IPS-NIHi11 (cell line): Measurements from ENCODE around the gene ASCC2.
"Not testable (repeated sequence)": the region's sequence is repeated elsewhere in the genome, so short reads cannot be mapped to it uniquely, and the experiment has no call there.

ENCODE experiments used
- DNase-seq: peaks from one replicate; pipeline ENCODE4 v3.0.0; 2012; ENCODE audit warnings: mixed read lengths, low spot score

Gene ASCC2, protein sequence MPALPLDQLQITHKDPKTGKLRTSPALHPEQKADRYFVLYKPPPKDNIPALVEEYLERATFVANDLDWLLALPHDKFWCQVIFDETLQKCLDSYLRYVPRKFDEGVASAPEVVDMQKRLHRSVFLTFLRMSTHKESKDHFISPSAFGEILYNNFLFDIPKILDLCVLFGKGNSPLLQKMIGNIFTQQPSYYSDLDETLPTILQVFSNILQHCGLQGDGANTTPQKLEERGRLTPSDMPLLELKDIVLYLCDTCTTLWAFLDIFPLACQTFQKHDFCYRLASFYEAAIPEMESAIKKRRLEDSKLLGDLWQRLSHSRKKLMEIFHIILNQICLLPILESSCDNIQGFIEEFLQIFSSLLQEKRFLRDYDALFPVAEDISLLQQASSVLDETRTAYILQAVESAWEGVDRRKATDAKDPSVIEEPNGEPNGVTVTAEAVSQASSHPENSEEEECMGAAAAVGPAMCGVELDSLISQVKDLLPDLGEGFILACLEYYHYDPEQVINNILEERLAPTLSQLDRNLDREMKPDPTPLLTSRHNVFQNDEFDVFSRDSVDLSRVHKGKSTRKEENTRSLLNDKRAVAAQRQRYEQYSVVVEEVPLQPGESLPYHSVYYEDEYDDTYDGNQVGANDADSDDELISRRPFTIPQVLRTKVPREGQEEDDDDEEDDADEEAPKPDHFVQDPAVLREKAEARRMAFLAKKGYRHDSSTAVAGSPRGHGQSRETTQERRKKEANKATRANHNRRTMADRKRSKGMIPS

DNA sequence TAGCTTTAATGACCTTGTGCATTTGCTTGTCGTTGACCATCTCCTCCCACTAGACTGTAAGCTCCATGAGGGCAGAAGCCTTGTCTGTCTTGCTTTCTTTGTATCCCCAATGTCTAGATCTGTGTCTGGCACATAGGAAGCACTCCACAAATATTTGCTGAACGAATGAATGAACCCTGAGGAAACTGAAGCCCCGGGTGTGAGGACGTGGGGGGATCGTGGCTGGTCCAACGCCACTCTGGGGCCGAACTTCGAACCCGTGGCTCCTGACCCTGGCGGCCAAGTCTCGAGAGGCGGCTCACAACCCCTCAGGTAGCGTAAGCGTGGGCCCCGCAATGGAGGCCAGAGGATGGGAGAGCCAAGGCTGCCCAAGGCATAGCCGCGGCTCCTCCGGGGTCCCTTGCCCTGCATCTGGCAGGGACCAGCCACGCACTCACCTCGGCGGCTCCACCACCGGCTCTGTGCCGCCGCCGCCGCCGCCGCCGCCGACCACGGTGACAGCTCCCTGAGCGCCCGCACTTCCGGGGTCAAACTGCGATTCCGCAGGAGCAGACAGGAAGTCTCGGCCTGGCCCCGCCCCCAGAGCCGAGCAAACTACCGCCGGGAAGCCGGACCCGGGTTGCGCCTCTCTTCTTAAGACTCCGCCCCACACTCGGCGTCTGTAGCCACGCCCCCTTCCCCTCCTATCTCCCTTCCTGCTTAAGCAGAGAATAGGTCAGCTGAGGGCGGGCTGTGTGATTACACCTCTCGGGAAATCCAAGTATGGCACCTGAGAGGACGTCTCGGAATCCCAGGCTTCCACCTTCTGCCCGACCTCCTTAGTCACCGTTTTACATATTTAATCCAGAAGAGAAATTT lies at the start of gene ASCC2:
Gene ASCC2, minus strand, starts transcription at position 534 of the 858 bp plus-strand sequence. CDS start 5,949 bp downstream, outside the sequence.
- DNase-seq, result peak; percentile 99

DNA sequence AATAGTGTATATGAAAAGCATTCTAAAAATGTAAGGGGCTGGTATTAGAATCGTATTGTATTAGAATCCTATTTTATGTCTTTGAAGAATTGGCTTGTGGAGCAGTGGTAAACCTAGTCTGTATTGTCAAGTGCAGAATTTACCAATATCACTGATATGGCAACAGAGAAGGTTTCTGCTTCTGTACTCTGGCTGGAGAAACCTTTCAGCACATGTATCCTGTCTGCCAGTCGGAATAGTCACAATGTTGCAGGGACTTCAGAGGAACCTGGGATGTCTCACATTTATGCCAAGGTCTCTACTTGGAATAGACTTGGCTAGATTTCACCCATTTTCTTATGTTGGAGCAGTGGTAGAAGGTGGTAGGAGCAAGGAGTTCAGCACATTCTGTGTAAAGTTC lies 49.3 kb upstream of the ASCC2 start:
- DNase-seq, result no peak

DNA sequence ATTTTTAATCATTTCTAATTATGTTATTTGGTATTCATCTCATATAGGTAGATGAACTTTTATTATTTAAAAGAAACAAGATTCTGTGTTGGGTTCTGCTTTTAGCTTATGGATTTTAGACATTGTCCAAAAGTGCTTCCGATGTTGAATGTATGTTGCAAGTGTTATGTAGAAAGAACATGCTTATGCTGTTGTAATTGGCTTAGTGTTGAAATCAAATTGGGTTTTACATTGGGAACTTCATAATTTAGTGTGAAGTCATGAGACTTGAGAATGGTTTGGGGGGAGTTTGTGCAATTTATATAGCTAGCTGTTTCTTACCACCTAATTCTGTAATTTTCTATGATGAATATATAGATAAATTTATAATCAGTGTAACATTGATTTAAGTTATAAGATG lies 48.5 kb upstream of the ASCC2 start:
- DNase-seq, result no peak

DNA sequence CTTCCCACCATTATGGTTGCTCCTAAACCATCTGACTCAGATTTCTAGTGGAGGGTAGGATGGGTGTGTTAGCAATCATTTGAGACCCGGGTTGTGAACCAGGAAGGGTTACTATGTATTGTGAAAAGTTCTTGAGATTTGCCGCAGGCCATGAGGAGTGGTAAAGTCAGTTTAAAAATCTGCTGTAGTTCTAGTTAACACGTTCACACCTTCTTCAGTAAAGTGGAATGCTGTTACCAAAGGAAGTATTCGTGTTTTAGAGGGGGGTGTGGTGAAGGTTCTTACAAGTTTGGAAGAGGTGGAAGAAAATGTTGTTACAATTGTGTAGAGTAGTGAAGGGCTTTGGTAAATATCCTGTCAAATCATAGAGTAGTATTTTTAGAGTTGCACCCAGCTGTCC lies 47.5 kb upstream of the ASCC2 start:
- DNase-seq, result no peak

DNA sequence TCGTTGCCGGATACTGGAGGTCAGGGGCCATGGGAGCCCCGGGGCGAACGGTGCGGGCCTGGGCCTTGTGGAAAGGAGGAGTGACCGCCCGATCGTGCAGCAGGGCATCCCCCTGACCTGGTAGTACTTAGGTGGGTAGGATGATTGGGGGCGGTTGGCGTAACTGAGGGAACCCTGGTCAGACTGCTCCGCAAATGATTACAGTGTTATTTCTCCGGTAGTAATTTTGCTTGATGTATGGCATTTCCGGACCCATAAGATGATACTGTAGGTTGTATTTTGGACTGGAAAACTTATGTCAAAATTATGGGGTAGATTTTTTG lies 45.7 kb upstream of the ASCC2 start:
- no peak for DNase-seq

DNA sequence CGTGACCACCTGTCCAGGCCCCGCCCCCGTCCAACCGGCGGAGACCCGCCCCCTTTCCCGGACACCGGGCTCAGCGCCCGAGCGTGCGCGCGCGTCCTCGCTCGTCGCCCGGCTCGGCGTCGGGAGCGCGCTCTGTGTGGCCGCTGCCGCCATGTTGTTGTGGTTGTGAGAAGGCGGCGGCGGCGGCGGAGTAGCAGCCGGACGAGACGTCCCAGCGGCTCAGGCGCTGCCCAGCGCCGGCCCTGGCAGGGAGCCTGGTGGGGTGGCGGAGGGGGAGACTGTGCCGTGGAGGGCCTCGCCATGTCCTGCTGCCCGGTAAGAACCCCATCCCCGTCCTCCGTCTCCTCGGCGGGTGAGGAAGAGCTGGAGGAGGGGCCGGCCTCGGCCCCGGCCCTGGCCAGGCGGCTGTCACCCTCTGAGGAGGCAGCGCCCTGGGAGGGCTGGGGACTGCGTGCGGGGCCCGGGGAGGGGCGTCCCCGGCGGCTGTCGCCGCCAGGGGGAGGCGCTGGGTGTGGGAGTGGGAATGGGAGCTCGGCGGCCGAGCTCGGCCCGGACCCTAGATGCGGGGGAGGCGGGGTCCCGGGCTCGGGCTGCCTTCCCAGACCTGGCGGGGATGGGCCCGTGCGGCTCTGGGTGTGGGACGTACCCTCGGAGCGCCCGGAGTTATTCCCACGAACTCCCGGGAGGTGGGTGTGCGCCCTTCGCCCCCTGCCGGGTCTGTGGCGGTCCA lies 45.1 kb upstream of the ASCC2 start, which contains the start of gene MTMR3:
Gene MTMR3, plus strand, starts transcription at position 130 of the 730 bp plus-strand sequence. CDS start 87,886 bp downstream, outside the sequence.
- peak; percentile 89 for DNase-seq

DNA sequence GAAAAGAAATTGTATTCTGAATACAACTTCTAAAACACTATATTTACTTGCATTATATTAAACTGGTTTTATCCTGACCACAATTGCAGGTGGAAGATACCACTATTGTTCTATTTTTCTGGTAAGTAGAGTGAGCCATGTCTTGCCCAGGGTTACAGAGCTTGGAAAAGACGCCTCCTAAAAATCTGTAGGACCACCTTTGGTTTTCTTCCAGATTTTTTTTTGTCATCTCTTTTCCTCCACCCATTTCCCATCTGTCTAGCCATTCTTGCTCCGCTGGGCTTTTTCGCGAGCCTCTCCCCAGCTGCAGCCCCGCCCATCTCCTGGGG lies 44.6 kb upstream of the ASCC2 start:
- DNase-seq, result no peak

DNA sequence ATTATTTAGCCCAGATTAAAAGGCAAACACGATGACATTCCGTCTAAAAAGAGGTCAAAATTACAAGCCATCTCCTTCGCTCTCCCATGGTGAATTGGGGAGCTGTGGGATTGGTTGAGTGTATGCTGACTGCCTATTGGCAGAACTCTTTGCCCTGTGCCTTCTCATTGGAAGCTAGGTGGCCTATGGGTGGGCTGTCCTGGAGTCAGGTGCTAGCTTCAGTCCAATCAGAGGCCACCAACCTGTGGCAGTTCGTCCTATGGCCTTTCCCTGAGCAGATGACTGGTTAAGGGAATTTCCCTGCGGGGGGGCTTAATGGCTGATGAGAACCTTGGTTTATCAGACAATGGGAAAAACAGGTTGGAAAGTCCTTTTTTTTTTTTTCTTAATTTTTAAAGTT lies 41.7 kb upstream of the ASCC2 start:
- DNase-seq, result peak; percentile 56

DNA sequence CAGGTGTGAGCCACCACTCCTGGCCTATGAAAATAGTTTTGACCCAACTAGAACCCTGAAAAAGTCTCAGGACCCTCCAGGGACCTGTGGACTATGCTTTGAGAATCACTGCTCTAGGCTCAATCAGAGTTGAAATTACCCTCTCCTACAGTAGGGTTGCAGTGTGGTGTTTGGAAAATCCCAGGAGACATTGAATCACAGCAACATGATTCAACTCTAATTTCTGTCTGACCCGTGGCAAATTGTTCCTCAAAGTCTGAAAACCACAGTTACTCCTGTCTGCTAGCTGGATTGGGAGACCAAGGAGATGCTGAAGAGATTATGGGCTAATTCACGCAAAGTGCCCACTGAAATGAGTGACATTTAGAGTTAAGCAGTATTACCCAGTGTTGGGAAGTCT lies 39.5 kb upstream of the ASCC2 start:
- DNase-seq, result no peak

DNA sequence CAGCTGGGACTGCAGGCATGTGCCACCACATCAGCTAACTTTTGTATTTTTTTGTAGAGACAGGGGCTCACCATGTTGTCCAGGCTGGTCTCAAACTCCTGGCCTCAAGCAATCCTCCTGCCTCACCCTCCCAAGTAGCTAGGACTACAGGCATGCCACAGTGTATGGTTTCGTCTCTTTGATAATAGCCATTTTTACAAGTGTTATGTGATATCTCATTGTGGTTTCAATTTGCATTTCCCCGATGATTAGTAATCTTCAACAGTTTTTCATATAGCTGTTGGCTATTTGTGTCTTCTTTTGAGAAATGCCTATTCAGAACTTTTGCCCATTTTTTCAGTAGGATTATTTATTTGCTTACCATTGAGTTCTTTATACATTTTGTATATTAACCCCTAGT lies 35.9 kb upstream of the ASCC2 start:
- DNase-seq, result no peak

DNA sequence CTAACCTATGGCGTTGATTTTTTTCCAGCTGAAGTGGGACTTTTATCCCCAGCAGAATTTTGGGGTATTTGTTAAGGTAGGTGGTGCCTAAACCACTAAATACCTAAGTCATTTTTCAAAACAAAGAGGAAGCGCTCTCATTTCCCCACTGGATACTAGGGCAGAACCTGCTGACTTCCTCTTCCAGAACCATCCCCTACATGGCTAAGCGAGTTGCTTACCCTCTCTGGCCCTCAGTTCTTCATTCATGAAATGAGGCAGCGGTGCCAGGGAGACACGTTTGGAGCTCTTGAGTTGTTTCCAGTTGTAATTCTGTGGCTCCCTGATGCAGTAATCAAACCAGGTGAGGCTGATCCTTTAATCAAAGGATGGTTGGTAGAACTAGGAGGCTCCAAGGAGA lies 34.9 kb upstream of the ASCC2 start:
- no peak for DNase-seq

DNA sequence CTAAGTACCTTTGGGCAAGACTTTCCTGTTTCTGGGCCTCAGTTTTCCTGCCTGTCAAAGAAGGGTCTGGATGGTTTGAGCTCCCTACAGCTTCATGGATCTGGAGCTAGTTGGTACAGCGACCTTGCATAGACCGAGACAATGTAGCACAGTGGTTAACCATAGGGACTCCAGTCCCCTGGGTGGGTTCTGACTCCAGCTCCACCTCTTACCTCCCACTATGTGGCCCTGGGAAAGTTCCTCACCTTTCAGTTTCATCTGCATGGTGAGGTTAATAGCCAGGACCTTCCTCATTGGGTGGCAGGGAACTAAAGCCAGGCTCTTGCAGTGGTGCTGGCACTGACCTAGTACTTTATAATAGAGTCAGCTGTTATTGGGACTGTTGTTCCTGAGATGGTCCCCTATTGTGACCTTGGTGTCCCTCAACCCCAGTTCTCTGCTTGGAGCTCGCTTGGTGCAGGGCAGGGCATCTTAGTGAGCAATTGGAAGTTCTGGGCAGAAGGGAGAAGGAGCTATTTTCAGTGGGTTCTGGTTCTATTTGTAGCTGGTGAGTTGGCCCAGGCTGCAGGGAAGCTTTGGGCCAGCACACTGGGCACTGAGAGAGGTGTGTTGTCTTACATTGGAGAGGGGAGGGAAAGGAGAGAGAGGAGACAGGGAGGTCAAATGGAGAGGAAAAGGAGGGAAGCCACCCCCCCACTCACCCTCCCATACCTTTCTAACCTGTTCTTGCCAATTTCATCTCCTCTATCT lies 34.2 kb upstream of the ASCC2 start:
- DNase-seq, result peak; percentile 18

DNA sequence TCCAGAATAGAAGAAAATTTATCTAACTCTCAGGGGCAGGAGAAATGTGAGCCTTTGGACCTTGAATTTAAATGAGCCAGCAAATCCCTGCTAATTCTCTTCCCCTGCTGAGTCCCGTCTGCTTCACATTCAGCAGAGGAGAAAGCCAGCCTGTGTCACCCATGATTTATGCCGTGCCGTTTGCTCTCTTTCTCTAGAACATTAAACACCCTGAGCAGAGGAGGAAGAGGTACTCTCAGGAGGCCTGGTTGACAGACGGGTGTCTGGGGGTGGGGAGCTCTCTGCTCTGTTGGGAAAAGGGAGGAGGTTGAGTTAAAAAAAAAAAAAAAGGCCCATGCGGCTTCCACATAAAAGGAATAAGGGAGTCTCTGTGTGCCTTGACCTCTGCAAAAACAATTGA lies 33.6 kb upstream of the ASCC2 start:
- DNase-seq, result peak; percentile 28

DNA sequence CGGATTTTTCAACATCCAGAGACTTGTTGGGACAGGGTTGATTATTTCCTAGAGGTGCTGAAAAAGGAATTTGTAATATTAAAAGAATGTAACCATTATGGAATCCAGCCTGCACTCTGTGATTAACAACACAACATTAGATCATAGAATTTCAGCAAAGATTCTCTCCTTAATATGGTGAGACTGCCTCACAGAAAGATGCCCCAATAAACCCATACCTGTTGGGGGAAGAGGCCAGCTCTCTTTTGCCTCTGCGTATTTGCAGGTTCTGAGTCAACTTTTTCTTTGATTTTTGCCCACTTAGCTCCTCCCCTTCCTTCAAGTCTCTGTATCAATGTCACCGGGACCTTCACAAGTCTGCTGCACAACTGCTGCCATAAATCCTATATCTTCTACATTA lies 32.5 kb upstream of the ASCC2 start:
- no peak for DNase-seq

DNA sequence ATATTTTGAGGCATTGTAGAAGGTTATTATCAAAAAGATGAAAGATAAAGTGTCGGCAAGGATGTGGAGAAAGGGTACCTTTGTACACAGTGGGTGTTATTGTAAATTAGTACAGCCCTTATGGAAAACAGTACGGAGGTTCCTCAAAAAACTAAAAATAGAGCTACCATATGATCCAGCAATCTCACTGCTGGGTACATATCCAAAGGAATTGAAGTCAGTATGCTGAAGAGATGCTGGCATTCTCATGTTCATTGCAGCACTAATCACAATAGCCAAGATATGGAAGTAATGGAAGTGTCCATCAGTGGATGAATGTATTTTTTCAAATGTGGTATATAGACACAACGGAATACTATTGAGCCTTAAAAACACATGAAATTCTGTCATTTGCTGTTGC lies 29.8 kb upstream of the ASCC2 start:
- no peak for DNase-seq

DNA sequence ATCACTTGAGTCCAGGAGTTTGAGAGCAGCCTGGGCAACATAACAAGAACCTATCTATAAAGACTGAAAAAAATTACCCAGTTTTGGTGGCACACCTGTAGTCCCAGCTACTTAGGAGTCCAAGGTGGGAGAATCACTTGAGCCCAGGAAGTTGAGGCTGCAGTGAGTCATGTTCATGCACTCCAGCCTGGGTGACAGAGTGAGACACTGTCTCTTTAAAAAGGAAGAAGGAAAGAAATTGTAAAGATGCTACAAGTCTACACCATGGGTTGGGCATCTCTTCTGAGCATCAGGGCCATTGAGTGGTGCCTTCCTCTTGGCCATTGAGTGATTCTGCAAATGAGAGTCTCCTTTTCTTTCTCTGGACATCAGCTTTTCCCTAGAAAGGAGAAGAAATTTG lies 29.2 kb upstream of the ASCC2 start:
- DNase-seq, result no peak

DNA sequence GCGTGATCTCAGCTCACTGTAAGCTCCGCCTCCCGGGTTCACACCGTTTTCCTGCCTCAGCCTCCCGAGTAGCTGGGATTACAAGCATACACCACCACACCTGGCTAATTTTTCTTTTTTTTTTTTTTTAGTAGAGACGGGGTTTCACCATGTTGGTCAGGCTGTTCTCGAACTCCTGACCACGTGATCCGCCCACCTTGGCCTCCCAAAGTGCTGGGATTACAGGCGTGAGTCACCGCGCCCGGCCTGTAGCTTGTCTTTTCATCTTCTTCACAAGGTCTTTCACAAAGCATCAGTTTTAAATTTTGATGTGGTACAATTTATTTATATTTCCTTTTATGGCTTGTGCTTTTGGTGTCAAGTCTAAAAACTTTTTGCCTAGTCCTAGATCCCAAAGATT lies 27.5 kb upstream of the ASCC2 start:
- not testable (repeated sequence) for DNase-seq

DNA sequence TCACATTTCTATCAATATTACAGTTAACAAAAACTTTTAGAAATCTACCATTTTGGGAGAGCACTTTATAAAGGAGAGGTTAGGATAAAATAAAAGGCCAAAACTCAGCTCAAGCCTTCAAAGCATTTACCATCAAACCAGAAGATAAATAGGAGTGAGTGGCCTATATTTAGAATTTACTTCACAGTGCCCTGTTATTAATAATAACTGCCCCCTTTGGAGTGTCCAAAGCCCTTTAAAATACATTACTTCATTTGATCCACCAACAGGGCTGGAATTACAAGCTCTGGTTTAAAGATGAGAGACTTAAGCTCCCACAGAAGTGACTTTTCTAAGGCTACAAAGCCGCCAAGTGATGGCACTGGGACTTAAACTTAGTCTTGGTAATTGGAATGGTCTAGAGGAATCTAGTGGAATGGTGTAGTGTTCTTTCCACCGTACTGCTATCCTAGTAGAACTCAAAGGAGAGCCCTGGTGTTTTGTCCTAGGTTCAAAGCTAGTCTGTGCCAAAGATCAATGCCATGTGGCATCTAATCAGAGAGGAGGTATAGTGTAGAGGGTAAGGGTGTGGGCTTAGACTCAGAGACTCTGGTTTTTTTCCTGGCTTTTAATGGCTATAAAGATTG lies 23.7 kb upstream of the ASCC2 start:
- DNase-seq, result no peak

DNA sequence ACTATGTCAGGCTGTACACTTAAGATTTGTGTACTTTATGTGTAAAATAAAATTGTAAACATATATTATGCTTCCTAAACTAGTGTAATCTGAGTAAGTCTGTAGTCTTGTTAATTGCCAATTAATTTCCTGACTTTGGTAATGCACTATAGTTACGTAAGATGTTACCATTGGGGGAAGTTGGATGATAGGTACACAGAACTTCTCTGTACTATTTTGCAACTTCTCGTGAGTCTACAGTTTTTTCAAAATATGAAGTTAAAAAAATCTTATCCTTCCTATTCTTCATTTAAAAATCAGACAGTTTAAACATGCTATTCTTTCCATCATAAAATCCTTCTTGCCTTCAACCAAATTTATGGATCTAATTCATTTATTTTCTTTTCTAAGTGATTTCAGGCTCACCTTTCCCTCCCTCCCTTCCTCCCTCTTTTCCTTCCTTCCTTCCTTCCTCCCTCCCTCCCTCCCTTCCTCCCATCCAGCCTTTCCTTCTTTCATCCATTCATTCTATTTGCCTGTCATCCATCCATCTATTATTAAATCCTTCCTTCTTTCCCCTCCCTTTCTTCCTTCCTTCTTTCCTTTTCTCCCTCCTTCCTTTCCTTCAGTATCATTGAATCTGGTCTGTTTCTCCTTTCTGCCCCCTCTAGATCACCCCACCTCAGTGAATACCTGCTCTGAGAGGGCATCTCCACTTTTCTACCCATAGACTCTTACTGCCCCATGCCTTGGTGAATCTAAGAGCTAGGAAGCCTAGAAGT lies 22.1 kb upstream of the ASCC2 start:
- no peak for DNase-seq

DNA sequence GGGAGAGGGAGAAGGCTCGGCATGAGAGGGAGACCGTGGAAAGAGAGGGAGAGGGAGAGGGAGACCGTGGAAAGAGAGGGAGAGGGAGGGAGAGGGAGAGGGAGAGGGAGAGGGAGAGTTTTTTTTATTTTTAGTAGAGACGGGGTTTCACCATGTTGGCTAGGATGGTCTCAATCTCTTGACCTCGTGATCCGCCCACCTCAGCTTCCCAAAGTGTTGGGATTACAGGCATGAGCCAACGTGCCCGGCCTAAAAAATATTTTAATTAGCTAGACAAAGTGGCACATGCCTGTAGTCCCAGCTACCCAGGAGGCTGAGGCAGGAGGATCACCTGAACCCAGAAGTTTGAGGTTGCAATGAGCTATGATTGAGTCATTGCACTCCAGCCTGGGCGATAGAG lies 21.0 kb upstream of the ASCC2 start:
- not testable (repeated sequence) for DNase-seq
